Hepatocyte (in vitro differentiated cells): ENCODE measurements around the gene IKBKE.

Experiments used
- EZH2 ChIP-seq: fragments of 200-600 bp; sonication (generic); IDR thresholded peaks from 2 replicates; pipeline ENCODE4 v1.6.1; 2016; ENCODE audit warnings: antibody characterized with exemption, mild to moderate bottlenecking, borderline replicate concordance
- EZH2phosphoT487 ChIP-seq: fragments of 200-600 bp; sonication (generic); IDR thresholded peaks from one replicate; pipeline ENCODE4 v1.6.1; 2018; ENCODE audit warnings: antibody characterized with exemption, mild to moderate bottlenecking, low read depth, moderate library complexity; ENCODE audit not compliant: unreplicated experiment, severe bottlenecking
- TF ChIP-seq, protein P1 (sequence below): fragments of 200-600 bp; sonication (generic); IDR thresholded peaks from 2 replicates; pipeline ENCODE4 v1.5.1; 2016; ENCODE audit warnings: antibody characterized with exemption, mild to moderate bottlenecking; ENCODE audit not compliant: poor library complexity

DNA sequence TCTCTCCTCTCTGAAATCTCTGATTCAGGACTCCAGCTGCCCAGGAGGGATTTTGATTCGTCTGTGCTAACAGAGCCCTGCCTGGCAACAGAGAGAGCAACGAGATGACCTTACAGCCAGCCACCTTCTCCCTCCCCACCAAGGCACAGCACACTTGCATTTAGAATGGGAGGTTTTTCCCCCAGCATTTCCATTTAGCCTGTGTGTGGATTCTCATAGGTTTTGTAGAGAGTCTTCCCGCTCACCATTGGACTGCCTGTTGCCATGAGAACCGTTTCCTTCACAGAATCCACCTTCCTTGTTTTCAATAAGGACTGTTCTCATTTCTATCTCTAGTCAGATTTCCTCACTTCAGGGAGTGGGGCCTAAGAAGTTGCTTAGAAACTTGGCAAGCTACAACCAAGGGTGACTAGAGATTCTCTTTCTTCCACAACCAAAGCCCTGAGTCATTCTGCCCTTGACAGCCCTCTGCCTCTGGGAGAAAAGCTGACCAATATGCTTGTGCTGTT is 5.8 kb upstream of the IKBKE start:
- TF ChIP-seq, protein P1, sequence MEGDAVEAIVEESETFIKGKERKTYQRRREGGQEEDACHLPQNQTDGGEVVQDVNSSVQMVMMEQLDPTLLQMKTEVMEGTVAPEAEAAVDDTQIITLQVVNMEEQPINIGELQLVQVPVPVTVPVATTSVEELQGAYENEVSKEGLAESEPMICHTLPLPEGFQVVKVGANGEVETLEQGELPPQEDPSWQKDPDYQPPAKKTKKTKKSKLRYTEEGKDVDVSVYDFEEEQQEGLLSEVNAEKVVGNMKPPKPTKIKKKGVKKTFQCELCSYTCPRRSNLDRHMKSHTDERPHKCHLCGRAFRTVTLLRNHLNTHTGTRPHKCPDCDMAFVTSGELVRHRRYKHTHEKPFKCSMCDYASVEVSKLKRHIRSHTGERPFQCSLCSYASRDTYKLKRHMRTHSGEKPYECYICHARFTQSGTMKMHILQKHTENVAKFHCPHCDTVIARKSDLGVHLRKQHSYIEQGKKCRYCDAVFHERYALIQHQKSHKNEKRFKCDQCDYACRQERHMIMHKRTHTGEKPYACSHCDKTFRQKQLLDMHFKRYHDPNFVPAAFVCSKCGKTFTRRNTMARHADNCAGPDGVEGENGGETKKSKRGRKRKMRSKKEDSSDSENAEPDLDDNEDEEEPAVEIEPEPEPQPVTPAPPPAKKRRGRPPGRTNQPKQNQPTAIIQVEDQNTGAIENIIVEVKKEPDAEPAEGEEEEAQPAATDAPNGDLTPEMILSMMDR = no peak
- no peak for TF ChIP-seq EZH2
- TF ChIP-seq EZH2phosphoT487 = no peak
